Measurements from ENCODE around the gene TAS2R40.

TAS2R40 gene

GRCh38 chr7:143240291-143241168 lies 18.7 kb downstream of the TAS2R40 start:
- no peak for FAIRE-seq
- no peak for DNase-seq (ENCODE audit: insufficient read length, low spot score)
- TF ChIP-seq, protein P1, sequence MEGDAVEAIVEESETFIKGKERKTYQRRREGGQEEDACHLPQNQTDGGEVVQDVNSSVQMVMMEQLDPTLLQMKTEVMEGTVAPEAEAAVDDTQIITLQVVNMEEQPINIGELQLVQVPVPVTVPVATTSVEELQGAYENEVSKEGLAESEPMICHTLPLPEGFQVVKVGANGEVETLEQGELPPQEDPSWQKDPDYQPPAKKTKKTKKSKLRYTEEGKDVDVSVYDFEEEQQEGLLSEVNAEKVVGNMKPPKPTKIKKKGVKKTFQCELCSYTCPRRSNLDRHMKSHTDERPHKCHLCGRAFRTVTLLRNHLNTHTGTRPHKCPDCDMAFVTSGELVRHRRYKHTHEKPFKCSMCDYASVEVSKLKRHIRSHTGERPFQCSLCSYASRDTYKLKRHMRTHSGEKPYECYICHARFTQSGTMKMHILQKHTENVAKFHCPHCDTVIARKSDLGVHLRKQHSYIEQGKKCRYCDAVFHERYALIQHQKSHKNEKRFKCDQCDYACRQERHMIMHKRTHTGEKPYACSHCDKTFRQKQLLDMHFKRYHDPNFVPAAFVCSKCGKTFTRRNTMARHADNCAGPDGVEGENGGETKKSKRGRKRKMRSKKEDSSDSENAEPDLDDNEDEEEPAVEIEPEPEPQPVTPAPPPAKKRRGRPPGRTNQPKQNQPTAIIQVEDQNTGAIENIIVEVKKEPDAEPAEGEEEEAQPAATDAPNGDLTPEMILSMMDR (IDR thresholded peaks at IDR 0.05; ENCODE audit: insufficient read depth, missing control alignments), result peak; percentile 82

- TF ChIP-seq, protein P1 (IDR thresholded peaks at IDR 0.05; ENCODE audit: insufficient read depth, missing control alignments), result no peak
- FAIRE-seq (no peak), DNase-seq (ENCODE audit: insufficient read length, low spot score) (no peak)
Measured at GRCh38 chr7:143242306-143242705, 20.5 kb downstream of the TAS2R40 start.

- DNase-seq (ENCODE audit: insufficient read length, low spot score) (no peak), FAIRE-seq (no peak)
- TF ChIP-seq, protein P1 (IDR thresholded peaks at IDR 0.05; ENCODE audit: insufficient read depth, missing control alignments), result no peak
Measured at GRCh38 chr7:143243111-143243510, 21.3 kb downstream of the TAS2R40 start.

DNA sequence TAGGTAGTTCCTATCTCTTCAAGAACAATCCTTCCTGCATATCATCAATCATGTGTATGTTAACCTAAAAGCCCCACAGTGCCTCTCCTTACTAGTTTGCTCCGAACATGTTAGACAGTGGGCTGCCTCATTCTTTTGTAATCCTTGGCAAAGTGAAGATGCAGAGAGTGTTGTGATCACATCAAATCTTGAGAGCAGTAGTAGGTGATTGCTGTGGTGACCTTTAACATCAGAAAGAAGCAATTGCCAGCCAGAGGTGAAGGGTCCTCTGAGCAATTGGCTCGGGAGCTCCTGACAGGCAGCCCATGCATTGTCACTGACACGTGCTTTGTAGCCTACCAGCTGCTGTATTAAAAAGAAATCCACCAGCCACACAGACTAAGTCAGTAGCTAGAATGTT lies 21.8 kb downstream of the TAS2R40 start:
- TF ChIP-seq, protein P1 (IDR thresholded peaks at IDR 0.05; ENCODE audit: insufficient read depth, missing control alignments), result no peak
- FAIRE-seq (no peak), DNase-seq (ENCODE audit: insufficient read length, low spot score) (no peak)

GRCh38 chr7:143244321-143244720 lies 22.5 kb downstream of the TAS2R40 start:
- FAIRE-seq (no peak), DNase-seq (ENCODE audit: insufficient read length, low spot score) (no peak)
- TF ChIP-seq, protein P1 (IDR thresholded peaks at IDR 0.05; ENCODE audit: insufficient read depth, missing control alignments), result no peak

- TF ChIP-seq, protein P1 (IDR thresholded peaks at IDR 0.05; ENCODE audit: insufficient read depth, missing control alignments), result no peak
- FAIRE-seq (no peak), DNase-seq (ENCODE audit: insufficient read length, low spot score) (no peak)
Measured at GRCh38 chr7:143245123-143245522, 23.3 kb downstream of the TAS2R40 start.

GRCh38 chr7:143247372-143247771 lies 25.5 kb downstream of the TAS2R40 start:
- no peak for FAIRE-seq
- no peak for DNase-seq (ENCODE audit: insufficient read length, low spot score)
- TF ChIP-seq, protein P1 (IDR thresholded peaks at IDR 0.05; ENCODE audit: insufficient read depth, missing control alignments), result no peak

All from D721Med (cell line).